Keratinocyte (primary cell): Measurements from ENCODE around the gene CUTC.
"Not testable (repeated sequence)": the region's sequence is repeated elsewhere in the genome, so short reads cannot be mapped to it uniquely, and the experiment has no call there.

ENCODE experiments used
- EZH2 ChIP-seq: IDR thresholded peaks from one replicate; pipeline ENCODE4 v1.6.1; 2012; ENCODE audit warnings: inconsistent platforms, mild to moderate bottlenecking, low read length, moderate library complexity
- TF ChIP-seq, protein P1 (sequence below), 3 experiments: IDR thresholded peaks in 1 of 3; conservative IDR thresholded peaks in 1 of 3; optimal IDR thresholded peaks in 1 of 3; 2 replicates in 2 of 3; 3 replicates in 1 of 3; pipeline versions ENCODE3 to v1.5.1; 2011; ENCODE audit warnings: low read length in 3 of 3, mild to moderate bottlenecking in 3 of 3, moderate library complexity in 2 of 3, control low read depth in 1 of 3, inconsistent platforms in 1 of 3; ENCODE audit not compliant: insufficient read depth in 2 of 3; ENCODE audit errors: extremely low read depth in 1 of 3

GRCh38 chr10:99734111-99734510 is 2.1 kb downstream of the CUTC start:
- TF ChIP-seq EZH2, result not testable (repeated sequence)
- TF ChIP-seq, protein P1, sequence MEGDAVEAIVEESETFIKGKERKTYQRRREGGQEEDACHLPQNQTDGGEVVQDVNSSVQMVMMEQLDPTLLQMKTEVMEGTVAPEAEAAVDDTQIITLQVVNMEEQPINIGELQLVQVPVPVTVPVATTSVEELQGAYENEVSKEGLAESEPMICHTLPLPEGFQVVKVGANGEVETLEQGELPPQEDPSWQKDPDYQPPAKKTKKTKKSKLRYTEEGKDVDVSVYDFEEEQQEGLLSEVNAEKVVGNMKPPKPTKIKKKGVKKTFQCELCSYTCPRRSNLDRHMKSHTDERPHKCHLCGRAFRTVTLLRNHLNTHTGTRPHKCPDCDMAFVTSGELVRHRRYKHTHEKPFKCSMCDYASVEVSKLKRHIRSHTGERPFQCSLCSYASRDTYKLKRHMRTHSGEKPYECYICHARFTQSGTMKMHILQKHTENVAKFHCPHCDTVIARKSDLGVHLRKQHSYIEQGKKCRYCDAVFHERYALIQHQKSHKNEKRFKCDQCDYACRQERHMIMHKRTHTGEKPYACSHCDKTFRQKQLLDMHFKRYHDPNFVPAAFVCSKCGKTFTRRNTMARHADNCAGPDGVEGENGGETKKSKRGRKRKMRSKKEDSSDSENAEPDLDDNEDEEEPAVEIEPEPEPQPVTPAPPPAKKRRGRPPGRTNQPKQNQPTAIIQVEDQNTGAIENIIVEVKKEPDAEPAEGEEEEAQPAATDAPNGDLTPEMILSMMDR (optimal IDR thresholded peaks at IDR 0.05 in 1 of 3, IDR thresholded peaks at IDR 0.05 in 1 of 3, conservative IDR thresholded peaks at IDR 0.05 in 1 of 3; ENCODE audit: extremely low read depth in 1 of 3, insufficient read depth in 2 of 3, low read length in 3 of 3), result not testable (repeated sequence)
